GM12872 (cell line): ENCODE data around the gene SPAG8.

ENCODE experiments used
- TF ChIP-seq, protein P1 (sequence below): IDR thresholded peaks from 3 replicates; pipeline ENCODE4 v1.5.1; 2011; ENCODE audit warnings: low read depth, mild to moderate bottlenecking, low read length, moderate library complexity; ENCODE audit not compliant: insufficient read depth

The SPAG8 gene

DNA sequence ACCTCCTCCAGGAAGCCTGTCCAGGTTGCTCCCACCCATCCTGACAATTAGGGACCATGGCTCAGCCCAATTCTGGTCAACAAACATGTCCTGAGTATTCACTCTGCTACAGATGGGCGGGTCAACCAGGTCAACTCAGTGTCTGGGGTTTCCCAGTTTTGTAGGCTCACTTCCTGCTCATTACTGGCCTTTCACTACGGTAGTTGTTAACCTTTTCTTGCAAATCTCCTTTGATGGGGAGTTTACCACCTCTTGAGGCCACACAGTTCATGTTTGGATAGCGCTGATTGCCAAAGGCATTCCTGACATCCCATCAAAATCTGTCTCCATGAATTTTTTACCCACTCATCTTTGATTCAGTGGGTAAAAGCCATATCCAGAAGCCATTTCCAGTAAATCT, 30.7 kb upstream of the SPAG8 start:
- TF ChIP-seq, protein P1, sequence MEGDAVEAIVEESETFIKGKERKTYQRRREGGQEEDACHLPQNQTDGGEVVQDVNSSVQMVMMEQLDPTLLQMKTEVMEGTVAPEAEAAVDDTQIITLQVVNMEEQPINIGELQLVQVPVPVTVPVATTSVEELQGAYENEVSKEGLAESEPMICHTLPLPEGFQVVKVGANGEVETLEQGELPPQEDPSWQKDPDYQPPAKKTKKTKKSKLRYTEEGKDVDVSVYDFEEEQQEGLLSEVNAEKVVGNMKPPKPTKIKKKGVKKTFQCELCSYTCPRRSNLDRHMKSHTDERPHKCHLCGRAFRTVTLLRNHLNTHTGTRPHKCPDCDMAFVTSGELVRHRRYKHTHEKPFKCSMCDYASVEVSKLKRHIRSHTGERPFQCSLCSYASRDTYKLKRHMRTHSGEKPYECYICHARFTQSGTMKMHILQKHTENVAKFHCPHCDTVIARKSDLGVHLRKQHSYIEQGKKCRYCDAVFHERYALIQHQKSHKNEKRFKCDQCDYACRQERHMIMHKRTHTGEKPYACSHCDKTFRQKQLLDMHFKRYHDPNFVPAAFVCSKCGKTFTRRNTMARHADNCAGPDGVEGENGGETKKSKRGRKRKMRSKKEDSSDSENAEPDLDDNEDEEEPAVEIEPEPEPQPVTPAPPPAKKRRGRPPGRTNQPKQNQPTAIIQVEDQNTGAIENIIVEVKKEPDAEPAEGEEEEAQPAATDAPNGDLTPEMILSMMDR: no peak

DNA sequence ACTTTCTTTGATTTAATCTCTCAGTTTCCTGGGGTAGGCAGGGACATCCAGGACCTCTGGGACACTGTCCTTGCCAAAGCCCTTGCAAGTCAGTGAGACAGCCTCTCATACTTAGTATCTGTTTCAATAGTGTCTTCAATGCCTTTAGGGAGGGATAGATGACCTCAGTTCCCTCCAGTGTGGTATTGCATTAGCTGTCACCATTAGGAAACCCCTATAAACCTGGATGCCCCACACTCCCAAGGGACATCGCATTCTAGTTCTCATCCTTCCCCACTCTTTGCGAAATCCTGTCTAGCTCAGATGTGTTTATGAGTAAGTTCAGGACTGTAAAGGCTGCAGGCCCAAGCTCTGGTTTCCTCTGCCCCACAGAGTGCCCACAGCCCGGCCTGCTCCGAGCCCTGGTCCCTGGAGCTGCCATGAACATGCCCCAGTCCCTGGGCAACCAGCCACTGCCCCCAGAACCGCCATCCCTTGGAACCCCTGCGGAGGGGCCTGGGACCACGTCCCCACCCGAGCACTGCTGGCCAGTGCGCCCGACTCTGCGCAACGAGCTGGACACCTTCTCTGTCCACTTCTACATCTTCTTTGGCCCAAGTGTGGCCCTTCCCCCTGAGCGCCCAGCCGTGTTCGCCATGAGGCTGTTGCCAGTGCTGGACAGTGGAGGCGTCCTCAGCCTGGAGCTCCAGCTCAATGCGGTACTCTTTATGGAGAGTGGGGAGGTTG, 30.1 kb upstream of the SPAG8 start:
- TF ChIP-seq, protein P1: no peak

DNA sequence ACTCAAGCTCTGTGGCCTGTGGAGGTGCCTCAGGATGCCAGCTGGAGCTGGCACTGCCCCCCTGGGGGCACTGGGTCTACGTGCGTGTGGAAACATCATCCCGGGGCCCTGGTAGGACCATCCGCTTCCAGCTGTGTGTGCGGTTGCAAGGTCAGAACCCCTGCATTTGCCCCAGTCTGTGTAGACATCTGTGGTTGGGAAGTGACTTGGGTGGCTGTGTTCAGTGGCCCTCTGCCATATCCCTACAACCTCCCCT, 29.5 kb upstream of the SPAG8 start:
- TF ChIP-seq, protein P1: no peak

DNA sequence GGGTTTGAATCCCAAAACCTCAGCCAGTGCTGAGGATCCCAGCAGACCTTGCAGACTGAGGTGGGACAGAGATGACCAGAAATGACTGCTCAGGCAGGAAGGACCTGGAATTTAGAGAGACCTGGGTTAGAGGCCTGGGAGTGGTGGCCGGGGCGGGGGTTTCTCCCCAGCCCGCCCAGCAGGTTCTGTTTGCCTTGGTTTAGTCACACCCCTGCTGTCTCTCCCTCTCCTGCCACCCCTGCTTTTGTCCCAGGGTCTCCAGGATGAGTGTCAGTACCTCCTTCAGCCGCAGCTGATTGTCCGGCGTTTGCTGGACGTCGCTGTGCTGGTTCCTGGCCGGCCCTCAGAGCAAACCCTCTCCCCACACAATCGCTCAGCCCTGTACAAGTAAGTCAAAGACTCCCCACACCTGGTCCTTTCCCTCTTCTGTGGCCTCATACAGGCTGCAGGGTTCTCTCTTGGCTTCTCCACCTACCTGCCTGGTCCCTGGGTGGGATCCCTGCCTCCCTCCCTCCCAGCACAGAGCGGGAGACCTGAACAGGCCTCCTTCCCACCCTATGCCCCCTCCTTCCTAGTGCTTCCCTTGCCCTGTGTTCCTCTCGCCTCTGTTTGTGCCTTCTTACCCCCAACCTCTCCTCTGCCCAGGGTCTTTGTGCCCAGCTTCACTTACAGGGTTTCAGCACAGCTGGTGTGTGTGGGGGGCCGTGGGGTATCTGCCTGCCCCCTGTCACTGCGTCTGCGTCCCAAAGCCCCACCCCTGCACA, 29.0 kb upstream of the SPAG8 start:
- TF ChIP-seq, protein P1: no peak

DNA sequence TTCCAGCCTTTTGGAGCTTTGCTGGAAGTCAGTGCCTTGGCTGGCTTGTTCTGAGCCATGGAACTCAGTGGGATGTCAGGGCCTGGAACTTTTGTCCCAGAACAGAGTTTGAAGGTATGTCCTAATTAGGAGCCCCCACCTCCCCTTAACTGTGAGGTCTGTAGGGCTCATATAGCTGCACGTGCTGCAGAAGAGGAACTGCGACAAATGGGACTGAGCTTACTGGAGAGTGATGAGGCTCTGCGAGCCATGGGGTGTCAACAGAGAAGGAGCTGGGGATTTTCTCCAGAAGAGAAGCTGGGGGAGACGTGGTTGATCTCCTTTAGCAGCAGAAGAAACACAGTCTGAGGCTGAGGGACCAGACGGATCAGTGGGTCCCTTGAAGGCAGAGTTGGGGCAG, 27.9 kb upstream of the SPAG8 start:
- TF ChIP-seq, protein P1: no peak

DNA sequence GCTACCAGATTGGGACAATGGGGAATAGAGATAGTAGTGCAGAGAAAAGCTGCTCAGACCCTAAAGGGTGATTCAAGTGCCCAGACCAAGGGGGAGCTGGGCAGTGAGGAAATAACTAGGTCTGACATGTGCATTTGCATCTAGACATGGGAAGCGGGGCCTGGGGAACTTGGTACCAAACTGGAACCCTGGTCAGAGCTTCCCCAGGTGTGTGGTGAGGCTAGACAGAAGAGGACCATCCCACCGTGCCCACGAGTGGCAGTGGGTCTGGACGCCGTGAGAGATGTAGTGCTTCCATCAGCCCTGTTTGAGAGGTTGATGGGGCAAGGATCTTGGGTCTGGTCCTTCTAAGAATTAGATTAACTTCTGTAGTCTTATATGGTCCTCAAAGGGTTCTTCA, 24.5 kb upstream of the SPAG8 start:
- TF ChIP-seq, protein P1: no peak

DNA sequence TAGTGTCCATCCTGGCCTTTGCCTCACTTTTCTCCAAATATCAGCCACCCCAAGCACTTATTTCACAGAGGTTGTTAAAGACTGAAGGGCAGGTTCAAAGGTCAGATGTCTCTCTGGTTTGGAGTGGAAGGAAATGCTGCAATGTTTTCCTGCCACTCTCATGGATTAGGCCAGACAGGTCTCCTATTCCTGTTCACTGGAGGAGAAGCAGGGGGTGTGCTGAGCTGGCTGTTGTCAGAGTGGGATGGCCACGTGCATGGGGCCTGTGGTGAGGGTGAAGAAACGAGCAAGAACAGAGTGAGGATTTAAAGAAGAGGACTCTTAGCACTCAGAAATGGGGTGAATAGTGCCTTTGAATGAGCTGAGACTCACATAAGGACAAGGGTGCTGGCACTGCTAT, 23.7 kb upstream of the SPAG8 start:
- TF ChIP-seq, protein P1: no peak
